IMR-90 (cell line): ENCODE data around the gene SLC15A2. TPM values are rescaled to one million over a fixed set of nuclear protein-coding genes. Genes with fewer than 3 reads are reported as not detected.

Source experiments
- ATAC-seq: fragments of 200-7000 bp; cut with Tn5 transposase; 2 replicates; pipeline ENCODE4 v1.9.1; 2020; ENCODE audit warnings: low read depth, mild to moderate bottlenecking, moderate library complexity
- BruUV-seq: library from RNA; stranded (reverse); fragments of 400-500 nt; replicated peaks from 2 replicates; lab custom pipeline; 2021; lab: Mats Ljungman, UMichigan
- CTCF ChIA-PET: fragments of 300-600 bp; formaldehyde crosslinking; extraction: SDS; loops from one replicate; lab custom pipeline; 2021; ENCODE audit warnings: antibody characterized with exemption; lab: Yijun Ruan, JAX
- POLR2A ChIA-PET: fragments of 300-600 bp; sonication (Branson Sonifier 250); formaldehyde crosslinking; loops from one replicate; lab custom pipeline; 2022; ENCODE audit warnings: antibody characterized with exemption; ENCODE audit not compliant: unreplicated experiment; lab: Charles Lee
- DNase-seq: peaks from one replicate; pipeline ENCODE4 v3.0.0; 2013
- H2AFZ ChIP-seq: replicated peaks from 2 replicates; pipeline ENCODE3; 2013; ENCODE audit warnings: low read length, mild to moderate bottlenecking; ENCODE audit not compliant: poor library complexity
- H2AK5ac ChIP-seq: 2 replicates; pipeline ENCODE4 v1.6.1; 2013; ENCODE audit warnings: low read depth, low read length, inconsistent platforms
- H2AK9ac ChIP-seq: replicated peaks from 2 replicates; pipeline ENCODE3; 2013; ENCODE audit warnings: mild to moderate bottlenecking, low read depth, low read length, moderate library complexity; ENCODE audit not compliant: poor library complexity
- H2BK120ac ChIP-seq: 2 replicates; pipeline ENCODE4 v1.6.1; 2013; ENCODE audit warnings: low read depth, low read length, inconsistent platforms
- H2BK15ac ChIP-seq: 3 replicates; pipeline ENCODE4 v1.6.1; 2013; ENCODE audit warnings: low read depth, low read length, inconsistent platforms
- H2BK20ac ChIP-seq: 2 replicates; pipeline ENCODE4 v1.6.1; 2013; ENCODE audit warnings: low read depth, mild to moderate bottlenecking, inconsistent platforms, low read length, moderate library complexity
- H2BK5ac ChIP-seq: 2 replicates; pipeline ENCODE4 v1.6.1; 2013; ENCODE audit warnings: mild to moderate bottlenecking, low read depth, low read length, inconsistent platforms; ENCODE audit not compliant: poor library complexity, severe bottlenecking
- H3K14ac ChIP-seq: replicated peaks from 2 replicates; pipeline ENCODE4 v1.6.1; 2013; ENCODE audit warnings: low read depth, low read length, inconsistent platforms
- H3K18ac ChIP-seq: 2 replicates; pipeline ENCODE4 v1.6.1; 2013; ENCODE audit warnings: low read depth, low read length, control low read depth
- H3K23ac ChIP-seq: 2 replicates; pipeline ENCODE4 v1.6.1; 2013; ENCODE audit warnings: low read depth, low read length, inconsistent platforms
- H3K27ac ChIP-seq: 2 replicates; pipeline ENCODE4 v1.5.1; 2013; ENCODE audit warnings: mild to moderate bottlenecking, control low read depth, low read length; ENCODE audit not compliant: insufficient read depth
- H3K27me3 ChIP-seq: 2 replicates; pipeline ENCODE4 v1.6.1; 2013; ENCODE audit warnings: low read length; ENCODE audit not compliant: control insufficient read depth, insufficient read depth
- H3K36me3 ChIP-seq: 2 replicates; pipeline ENCODE4 v1.6.1; 2013; ENCODE audit warnings: low read length, mixed read lengths; ENCODE audit not compliant: control insufficient read depth, insufficient read depth
- H3K4ac ChIP-seq: 2 replicates; pipeline ENCODE4 v1.6.1; 2013; ENCODE audit warnings: low read depth, low read length, inconsistent platforms
- H3K4me1 ChIP-seq: 2 replicates; pipeline ENCODE4 v1.6.1; 2013; ENCODE audit warnings: low read length, mixed read lengths; ENCODE audit not compliant: control insufficient read depth, insufficient read depth
- H3K4me2 ChIP-seq: 2 replicates; pipeline ENCODE4 v1.6.1; 2013; ENCODE audit warnings: low read depth, mild to moderate bottlenecking, control low read depth, low read length, moderate library complexity
- H3K4me3 ChIP-seq: 2 replicates; pipeline ENCODE4 v1.5.1; 2013; ENCODE audit warnings: low read depth, mild to moderate bottlenecking, control low read depth, low read length, moderate library complexity; ENCODE audit not compliant: insufficient read depth
- H3K56ac ChIP-seq: 2 replicates; pipeline ENCODE4 v1.6.1; 2013; ENCODE audit warnings: low read length, inconsistent platforms; ENCODE audit not compliant: insufficient read depth; ENCODE audit errors: extremely low read depth
- H3K79me1 ChIP-seq, 2 experiments: 2 replicates each; pipeline ENCODE4 v1.6.1; 2013; ENCODE audit warnings: low read length in 2 of 2, inconsistent platforms in 1 of 2, low read depth in 1 of 2
- H3K9ac ChIP-seq: 2 replicates; pipeline ENCODE4 v1.6.1; 2013; ENCODE audit warnings: low read depth, low read length, control low read depth
- H3K9me1 ChIP-seq: 2 replicates; pipeline ENCODE4 v1.6.1; 2013; ENCODE audit warnings: low read length, inconsistent platforms; ENCODE audit not compliant: insufficient read depth
- H3K9me3 ChIP-seq: 2 replicates; pipeline ENCODE4 v1.6.1; 2013; ENCODE audit warnings: low read length; ENCODE audit not compliant: control insufficient read depth, insufficient read depth
- H4K20me1 ChIP-seq: 2 replicates; pipeline ENCODE4 v1.6.1; 2013; ENCODE audit warnings: low read length, inconsistent platforms; ENCODE audit not compliant: insufficient read depth
- H4K5ac ChIP-seq: 2 replicates; pipeline ENCODE4 v1.6.1; 2013; ENCODE audit warnings: mild to moderate bottlenecking, low read depth, low read length, control low read depth
- H4K8ac ChIP-seq, 2 experiments: 2 replicates each; pipeline ENCODE4 v1.6.1; 2013; ENCODE audit warnings: low read depth in 2 of 2, low read length in 2 of 2, control low read depth in 1 of 2, inconsistent platforms in 1 of 2
- H4K91ac ChIP-seq: 2 replicates; pipeline ENCODE4 v1.6.1; 2013; ENCODE audit warnings: low read depth, low read length, inconsistent platforms; ENCODE audit not compliant: insufficient read depth
- BHLHE40 ChIP-seq: fragments of 150-350 bp; IDR thresholded peaks from 2 replicates; pipeline ENCODE4 v1.6.1; 2016; ENCODE audit warnings: mild to moderate bottlenecking, low read depth, low read length
- CEBPB ChIP-seq: IDR thresholded peaks from 2 replicates; pipeline ENCODE4 v1.6.1; 2012; ENCODE audit warnings: low read depth, low read length, improper control_type of control experiment
- CHD1 ChIP-seq: IDR thresholded peaks from 2 replicates; pipeline ENCODE4 v1.6.1; 2012; ENCODE audit warnings: low read depth, low read length, improper control_type of control experiment
- CTCF ChIP-seq: conservative IDR thresholded peaks from 2 replicates; pipeline ENCODE4 v1.5.1; 2012; ENCODE audit warnings: mild to moderate bottlenecking, low read depth, low read length, improper control_type of control experiment
- ELK1 ChIP-seq: fragments of 150-350 bp; IDR thresholded peaks from 2 replicates; pipeline ENCODE4 v1.6.1; 2016; ENCODE audit warnings: low read depth, mild to moderate bottlenecking, low read length, moderate library complexity, borderline replicate concordance
- FOS ChIP-seq: fragments of 150-350 bp; IDR thresholded peaks from 2 replicates; pipeline ENCODE4 v1.6.1; 2016; ENCODE audit warnings: low read depth, low read length
- MAFK ChIP-seq: IDR thresholded peaks from 2 replicates; pipeline ENCODE4 v1.6.1; 2012; ENCODE audit warnings: low read depth, low read length, improper control_type of control experiment
- MAZ ChIP-seq: IDR thresholded peaks from 2 replicates; pipeline ENCODE4 v1.6.1; 2012; ENCODE audit warnings: low read depth, mild to moderate bottlenecking, low read length, improper control_type of control experiment, moderate library complexity, borderline replicate concordance
- MXI1 ChIP-seq: IDR thresholded peaks from 2 replicates; pipeline ENCODE4 v1.6.1; 2012; ENCODE audit warnings: low read depth, mild to moderate bottlenecking, low read length, moderate library complexity, borderline replicate concordance
- NFE2L2 ChIP-seq: fragments of 150-350 bp; IDR thresholded peaks from 2 replicates; pipeline ENCODE4 v1.6.1; 2016; ENCODE audit warnings: low read depth, mild to moderate bottlenecking, low read length
- POLR2A ChIP-seq: IDR thresholded peaks from 2 replicates; pipeline ENCODE4 v1.6.1; 2012; ENCODE audit warnings: mild to moderate bottlenecking, low read depth, low read length
- RAD21 ChIP-seq: IDR thresholded peaks from 2 replicates; pipeline ENCODE4 v1.6.1; 2012; ENCODE audit warnings: low read length, improper control_type of control experiment
- RCOR1 ChIP-seq: IDR thresholded peaks from 2 replicates; pipeline ENCODE4 v1.6.1; 2012; ENCODE audit warnings: mild to moderate bottlenecking, low read length, improper control_type of control experiment; ENCODE audit not compliant: insufficient replicate concordance
- RFX5 ChIP-seq: IDR thresholded peaks from 2 replicates; pipeline ENCODE4 v1.8.0; 2012; ENCODE audit warnings: low read depth, mild to moderate bottlenecking, low read length, moderate library complexity
- SMC3 ChIP-seq: fragments of 150-350 bp; IDR thresholded peaks from 2 replicates; pipeline ENCODE4 v1.6.1; 2016; ENCODE audit warnings: low read depth, mild to moderate bottlenecking, antibody characterized with exemption, low read length, moderate library complexity
- whole genome bisulfite sequencing, 2 experiments: methylation state at CpG; one replicate each; pipeline versions ENCODE4 v1.1.5 to v1.1.7; 2013; ENCODE audit warnings: missing lambda C conversion rate in 2 of 2; ENCODE audit not compliant: insufficient read length in 1 of 2; ENCODE audit errors: extremely low coverage in 2 of 2; 5-methylcytosine and 5-hydroxymethylcytosine counted together
- dilution Hi-C: fragments of 300-500 bp; cut with HindIII; formaldehyde crosslinking; loops from one replicate; pipeline ENCODE4 v1.14.3; 2018; ENCODE audit warnings: low sequenced_read_pairs; ENCODE audit not compliant: unreplicated experiment
- in situ Hi-C: fragments of 300-500 bp; cut with MboI; formaldehyde crosslinking; loops from 3 replicates; pipeline ENCODE4 v1.14.3; 2019; ENCODE audit warnings: low sequenced_read_pairs, inconsistent platforms, mixed read lengths
- intact Hi-C: fragments of 100-400 bp; cut with micrococcal nuclease; formaldehyde crosslinking; loops from 2 replicates; pipeline ENCODE4 v1.10.0; 2022
- polyA plus RNA-seq, 3 experiments: library from polyadenylated mRNA; depleted of rRNA; stranded (reverse); fragments of >200 nt; gene quantifications; 2 replicates each; pipeline ENCODE4 v1.2.3, GENCODE V29; 2012; ENCODE audit warnings: low replicate concordance in 1 of 3
- total RNA-seq: library from RNA; depleted of rRNA; stranded (reverse); fragments of >200 nt; gene quantifications from 2 replicates; pipeline ENCODE4 v1.2.3, GENCODE V29; 2012

The SLC15A2 gene
- total and polyA plus RNA-seq, 2 of the 4 experiments (the other 2 are of a cell fraction), result 0.18 to 0.31 TPM

GRCh38 chr3:121958801-121959200 is 64.6 kb downstream of the SLC15A2 start:
- Histone ChIP-seq H3K14ac (no peak overlapping the region), H4K20me1 (no peaks in the 10 kb centered on the region), H3K9ac (no peak overlapping the region), H2BK20ac (no peak overlapping the region), H4K5ac (no peak overlapping the region), H3K9me3 (no peaks in the 10 kb centered on the region), H4K91ac (no peak overlapping the region), H3K4ac (no peak overlapping the region), H3K9me1 (no peaks in the 10 kb centered on the region), H2AFZ (no peak overlapping the region), H3K79me1 (no peaks in the 10 kb centered on the region), H2BK120ac (no peak overlapping the region), H2AK5ac (no peak overlapping the region), H3K4me1 (no peaks in the 10 kb centered on the region), H3K56ac (no peak overlapping the region), H3K27ac (no peak overlapping the region), H3K36me3 (no peaks in the 10 kb centered on the region), H4K8ac (no peak overlapping the region), H3K4me3 (no peak overlapping the region), H3K18ac (no peak overlapping the region), H3K23ac (no peak overlapping the region), H3K4me2 (no peak overlapping the region), H2BK15ac (no peak overlapping the region), H2AK9ac (no peak overlapping the region), H2BK5ac (no peak overlapping the region), H3K27me3 (peaks cover 3% of the 10 kb centered on the region; the same call in 1 of the 2 replicates)
- intact Hi-C loops, result no loop called here
- ChIA-PET CTCF (no interaction called here), POLR2A (no interaction called here)
- DNase-seq, result no peak
- no peak for ATAC-seq
- BruUV-seq, result no TSS peak
- in situ Hi-C loops, result no loop called here
- no CpG with 5 or more reads among the region's 3 CpGs for WGBS, 2 experiments
- no peak for TF ChIP-seq BHLHE40
- no peak for TF ChIP-seq MAFK
- TF ChIP-seq NFE2L2, result no peak
- TF ChIP-seq SMC3, result no peak
- TF ChIP-seq RAD21, result no peak
- no peak for TF ChIP-seq CTCF
- TF ChIP-seq MAZ, result no peak
- no peak for TF ChIP-seq MXI1
- TF ChIP-seq CHD1, result no peak
- TF ChIP-seq FOS, result no peak
- no peak for TF ChIP-seq RCOR1
- no peak for TF ChIP-seq RFX5
- TF ChIP-seq POLR2A, result no peak
- TF ChIP-seq ELK1, result no peak
- TF ChIP-seq CEBPB, result no peak
- dilution Hi-C loops, result no loop called here
